HCT116 (cell line): ENCODE results near the gene FAM180A. TPM values are rescaled to one million over a fixed set of nuclear protein-coding genes. Genes with fewer than 3 reads are reported as not detected.

ENCODE experiments used
- ATAC-seq: fragments of 200-7000 bp; cut with Tn5 transposase; 2 replicates; pipeline ENCODE4 v1.9.1; 2020; ENCODE audit warnings: mild to moderate bottlenecking, moderate library complexity
- BruUV-seq: library from RNA; stranded (reverse); fragments of 400-500 nt; replicated peaks from 2 replicates; lab custom pipeline; 2021; lab: Mats Ljungman, UMichigan
- CTCF ChIA-PET: fragments of 300-600 bp; sonication (Branson Sonifier 250); formaldehyde crosslinking; loops from one replicate; lab custom pipeline; 2021; ENCODE audit warnings: antibody characterized with exemption; lab: Charles Lee
- POLR2A ChIA-PET: fragments of 300-600, 350-600 bp; sonication (Branson Sonifier 250); formaldehyde crosslinking; loops from one replicate; lab custom pipeline; 2021; ENCODE audit warnings: antibody characterized with exemption; lab: Charles Lee
- RAD21 ChIA-PET, 2 experiments: fragments of 300-600 bp; sonication (Branson Sonifier 250); formaldehyde crosslinking; loops; one replicate each; lab custom pipeline; 2023; ENCODE audit warnings: low total read pairs in 2 of 2; ENCODE audit not compliant: uncharacterized antibody in 2 of 2, unreplicated experiment in 2 of 2, low non-redundant PET in 1 of 2; lab: Charles Lee
- DNase-seq: peaks from one replicate; pipeline ENCODE4 v3.0.0-alpha.2; 2010; ENCODE audit warnings: low read depth, low spot score
- H2AFZ ChIP-seq: fragments of 200-600 bp; shearing (Covaris generic), sonication (generic); 2 replicates; pipeline ENCODE4 v1.6.1; 2017; ENCODE audit warnings: low read depth, mixed run types, mixed read lengths, antibody characterized with exemption, low read length; ENCODE audit not compliant: poor library complexity, severe bottlenecking
- H3K27ac ChIP-seq: 2 replicates; pipeline ENCODE4 v1.5.1; 2012; ENCODE audit warnings: low read depth, low read length
- H3K27me3 ChIP-seq: fragments of 200-600 bp; sonication (generic); 2 replicates; pipeline ENCODE4 v1.6.1; 2016; ENCODE audit warnings: mixed run types, low read length, mixed read lengths; ENCODE audit not compliant: insufficient read depth
- H3K36me3 ChIP-seq, 2 experiments: fragments of 200-500 bp in 1 of 2; fragments of 200-600 bp in 1 of 2; sonication (Bioruptor generic) in 1 of 2; sonication (generic) in 1 of 2; 2 replicates each; pipeline versions ENCODE4 v1.5.1 to v1.6.1; 2014 to 2016; ENCODE audit warnings: low read length in 2 of 2, inconsistent platforms in 1 of 2, mixed read lengths in 1 of 2, mixed run types in 1 of 2; ENCODE audit not compliant: insufficient read depth in 2 of 2, control insufficient read depth in 1 of 2
- H3K4me1 ChIP-seq, 2 experiments: fragments of 200-600 bp in 1 of 2; sonication (generic) in 1 of 2; 2 replicates each; pipeline versions ENCODE4 v1.5.1 to v1.6.1; 2012 to 2017; ENCODE audit warnings: low read length in 2 of 2, inconsistent platforms in 1 of 2, mild to moderate bottlenecking in 1 of 2, mixed read lengths in 1 of 2, mixed run types in 1 of 2, moderate library complexity in 1 of 2; ENCODE audit not compliant: insufficient read depth in 2 of 2, control insufficient read depth in 1 of 2
- H3K4me2 ChIP-seq: fragments of 200-600 bp; sonication (generic); 2 replicates; pipeline ENCODE4 v1.6.1; 2017; ENCODE audit warnings: mixed run types, low read length, mixed read lengths
- H3K4me3 ChIP-seq, 2 experiments: fragments of 200-600 bp in 1 of 2; sonication (generic) in 1 of 2; replicated peaks in 1 of 2; 2 replicates each; pipeline ENCODE4 v1.5.1; 2011 to 2016; ENCODE audit warnings: low read length in 2 of 2, control low read depth in 1 of 2, low read depth in 1 of 2, mild to moderate bottlenecking in 1 of 2, mixed read lengths in 1 of 2, mixed run types in 1 of 2
- H3K79me2 ChIP-seq: fragments of 200-600 bp; sonication (generic); 2 replicates; pipeline ENCODE4 v1.6.1; 2017; ENCODE audit warnings: mild to moderate bottlenecking, mixed run types, low read length, moderate library complexity, mixed read lengths; ENCODE audit not compliant: insufficient read depth
- H3K9ac ChIP-seq: fragments of 200-600 bp; sonication (generic); 2 replicates; pipeline ENCODE4 v1.6.1; 2016; ENCODE audit warnings: low read length, mixed read lengths
- H3K9me2 ChIP-seq: fragments of 200-600 bp; sonication (generic), shearing (Covaris generic); 2 replicates; pipeline ENCODE4 v1.6.1; 2017; ENCODE audit warnings: mixed run types, mild to moderate bottlenecking, moderate library complexity; ENCODE audit not compliant: insufficient read depth
- H3K9me3 ChIP-seq, 2 experiments: fragments of 200-500 bp in 1 of 2; fragments of 200-600 bp in 1 of 2; sonication (Bioruptor generic) in 1 of 2; sonication (generic) in 1 of 2; 2 replicates each; pipeline ENCODE4 v1.6.1; 2014 to 2017; ENCODE audit warnings: low read length in 2 of 2, mixed read lengths in 2 of 2, inconsistent platforms in 1 of 2, low read depth in 1 of 2, mild to moderate bottlenecking in 1 of 2, mixed run types in 1 of 2, moderate library complexity in 1 of 2; ENCODE audit not compliant: control insufficient read depth in 1 of 2, insufficient read depth in 1 of 2
- H4K20me1 ChIP-seq: fragments of 200-600 bp; sonication (generic), shearing (Covaris generic); 2 replicates; pipeline ENCODE4 v1.6.1; 2017; ENCODE audit warnings: mixed run types, mild to moderate bottlenecking, moderate library complexity; ENCODE audit not compliant: insufficient read depth
- CBX3 ChIP-seq: IDR thresholded peaks from 2 replicates; pipeline ENCODE4 v1.6.1; 2012; ENCODE audit warnings: low read depth
- EZH2phosphoT487 ChIP-seq: fragments of 200-600 bp; IDR thresholded peaks from 2 replicates; pipeline ENCODE4 v1.6.1; 2018; ENCODE audit warnings: antibody characterized with exemption, borderline replicate concordance
- JUND ChIP-seq: IDR thresholded peaks from 2 replicates; pipeline ENCODE4 v1.6.1; 2012
- POLR2A ChIP-seq: IDR thresholded peaks from 2 replicates; pipeline ENCODE4 v1.7.0; 2011; ENCODE audit warnings: borderline replicate concordance; ENCODE audit not compliant: insufficient read depth, insufficient read length; ENCODE audit errors: extremely low read depth
- RAD21 ChIP-seq: IDR thresholded peaks from 2 replicates; pipeline ENCODE4 v1.6.1; 2012; ENCODE audit warnings: low read depth, mild to moderate bottlenecking
- SIN3A ChIP-seq: IDR thresholded peaks from 2 replicates; pipeline ENCODE4 v1.6.1; 2012; ENCODE audit warnings: low read depth
- SP1 ChIP-seq: IDR thresholded peaks from 2 replicates; pipeline ENCODE4 v1.6.1; 2012; ENCODE audit warnings: low read depth
- TCF7L2 ChIP-seq: IDR thresholded peaks from 2 replicates; pipeline ENCODE4 v1.7.0; 2011; ENCODE audit warnings: borderline replicate concordance, inconsistent platforms; ENCODE audit not compliant: insufficient read depth, insufficient read length; ENCODE audit errors: extremely low read depth
- intact Hi-C: fragments of 100-400 bp; cut with micrococcal nuclease; formaldehyde crosslinking; loops from 2 replicates; pipeline ENCODE4 v1.10.0; 2022
- total RNA-seq: library from RNA; stranded (reverse); gene quantifications from one replicate; pipeline ENCODE4 v1.2.1, GENCODE V29; 2021; ENCODE audit not compliant: unreplicated experiment
- TF ChIP-seq, protein P1 (sequence below): IDR thresholded peaks from 2 replicates; pipeline ENCODE4 v1.6.1; 2011; ENCODE audit warnings: mild to moderate bottlenecking, low read length, moderate library complexity; ENCODE audit not compliant: insufficient replicate concordance; ENCODE audit errors: extremely low read depth
- TF ChIP-seq, protein P2 (sequence below): IDR thresholded peaks from 2 replicates; pipeline ENCODE4 v1.6.1; 2012; ENCODE audit warnings: low read depth
- TF ChIP-seq, protein P3 (sequence below): IDR thresholded peaks from 2 replicates; pipeline ENCODE4 v1.6.1; 2012

Gene FAM180A
- total RNA-seq, 1 experiment from 2014 or later: 0.59 TPM

DNA sequence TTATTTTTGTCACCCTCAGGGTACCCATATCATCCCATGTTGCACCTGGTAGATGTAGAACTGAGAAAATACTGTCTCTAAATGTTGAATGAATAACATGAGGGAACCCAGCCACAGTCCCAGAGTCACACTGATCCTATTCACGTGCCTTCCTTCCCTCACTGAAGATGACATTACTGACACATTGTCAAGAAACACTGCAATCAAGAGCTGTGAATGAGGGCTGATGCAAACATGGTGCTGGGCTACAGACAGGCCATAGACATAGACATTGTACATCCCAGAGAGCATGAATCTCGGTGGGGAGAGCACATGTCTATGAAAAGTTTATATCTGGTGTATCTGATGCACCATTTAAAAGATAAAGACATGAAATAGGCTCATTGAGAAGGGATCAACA is 30.4 kb downstream of the FAM180A start:
- RAD21 ChIA-PET: no interaction called here
- ATAC-seq: no peak

More for the DNA sequence above, 30.4 kb downstream of the FAM180A start:
- intact Hi-C loops: no loop called here
- ChIA-PET CTCF (no interaction called here), POLR2A (no interaction called here)
- Histone ChIP-seq H3K36me3 (no peaks in the 10 kb centered on the region), H3K9me2 (no peaks in the 10 kb centered on the region), H3K4me1 (peaks cover 29 to 36% of the 10 kb centered on the region in 2 experiments), H3K9ac (no peak overlapping the region), H3K9me3 (no peaks in the 10 kb centered on the region), H3K27me3 (no peaks in the 10 kb centered on the region), H3K79me2 (no peaks in the 10 kb centered on the region), H4K20me1 (no peaks in the 10 kb centered on the region), H2AFZ (no peak overlapping the region), H3K4me3 (no peak overlapping the region), H3K4me2 (no peak overlapping the region), H3K27ac (no peak overlapping the region)
- no TSS peak for BruUV-seq
- TF ChIP-seq, protein P1, sequence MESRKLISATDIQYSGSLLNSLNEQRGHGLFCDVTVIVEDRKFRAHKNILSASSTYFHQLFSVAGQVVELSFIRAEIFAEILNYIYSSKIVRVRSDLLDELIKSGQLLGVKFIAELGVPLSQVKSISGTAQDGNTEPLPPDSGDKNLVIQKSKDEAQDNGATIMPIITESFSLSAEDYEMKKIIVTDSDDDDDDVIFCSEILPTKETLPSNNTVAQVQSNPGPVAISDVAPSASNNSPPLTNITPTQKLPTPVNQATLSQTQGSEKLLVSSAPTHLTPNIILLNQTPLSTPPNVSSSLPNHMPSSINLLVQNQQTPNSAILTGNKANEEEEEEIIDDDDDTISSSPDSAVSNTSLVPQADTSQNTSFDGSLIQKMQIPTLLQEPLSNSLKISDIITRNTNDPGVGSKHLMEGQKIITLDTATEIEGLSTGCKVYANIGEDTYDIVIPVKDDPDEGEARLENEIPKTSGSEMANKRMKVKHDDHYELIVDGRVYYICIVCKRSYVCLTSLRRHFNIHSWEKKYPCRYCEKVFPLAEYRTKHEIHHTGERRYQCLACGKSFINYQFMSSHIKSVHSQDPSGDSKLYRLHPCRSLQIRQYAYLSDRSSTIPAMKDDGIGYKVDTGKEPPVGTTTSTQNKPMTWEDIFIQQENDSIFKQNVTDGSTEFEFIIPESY: no peak
- no peak for TF ChIP-seq POLR2A
- TF ChIP-seq, protein P2, sequence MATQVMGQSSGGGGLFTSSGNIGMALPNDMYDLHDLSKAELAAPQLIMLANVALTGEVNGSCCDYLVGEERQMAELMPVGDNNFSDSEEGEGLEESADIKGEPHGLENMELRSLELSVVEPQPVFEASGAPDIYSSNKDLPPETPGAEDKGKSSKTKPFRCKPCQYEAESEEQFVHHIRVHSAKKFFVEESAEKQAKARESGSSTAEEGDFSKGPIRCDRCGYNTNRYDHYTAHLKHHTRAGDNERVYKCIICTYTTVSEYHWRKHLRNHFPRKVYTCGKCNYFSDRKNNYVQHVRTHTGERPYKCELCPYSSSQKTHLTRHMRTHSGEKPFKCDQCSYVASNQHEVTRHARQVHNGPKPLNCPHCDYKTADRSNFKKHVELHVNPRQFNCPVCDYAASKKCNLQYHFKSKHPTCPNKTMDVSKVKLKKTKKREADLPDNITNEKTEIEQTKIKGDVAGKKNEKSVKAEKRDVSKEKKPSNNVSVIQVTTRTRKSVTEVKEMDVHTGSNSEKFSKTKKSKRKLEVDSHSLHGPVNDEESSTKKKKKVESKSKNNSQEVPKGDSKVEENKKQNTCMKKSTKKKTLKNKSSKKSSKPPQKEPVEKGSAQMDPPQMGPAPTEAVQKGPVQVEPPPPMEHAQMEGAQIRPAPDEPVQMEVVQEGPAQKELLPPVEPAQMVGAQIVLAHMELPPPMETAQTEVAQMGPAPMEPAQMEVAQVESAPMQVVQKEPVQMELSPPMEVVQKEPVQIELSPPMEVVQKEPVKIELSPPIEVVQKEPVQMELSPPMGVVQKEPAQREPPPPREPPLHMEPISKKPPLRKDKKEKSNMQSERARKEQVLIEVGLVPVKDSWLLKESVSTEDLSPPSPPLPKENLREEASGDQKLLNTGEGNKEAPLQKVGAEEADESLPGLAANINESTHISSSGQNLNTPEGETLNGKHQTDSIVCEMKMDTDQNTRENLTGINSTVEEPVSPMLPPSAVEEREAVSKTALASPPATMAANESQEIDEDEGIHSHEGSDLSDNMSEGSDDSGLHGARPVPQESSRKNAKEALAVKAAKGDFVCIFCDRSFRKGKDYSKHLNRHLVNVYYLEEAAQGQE: no peak
- TF ChIP-seq, protein P3, sequence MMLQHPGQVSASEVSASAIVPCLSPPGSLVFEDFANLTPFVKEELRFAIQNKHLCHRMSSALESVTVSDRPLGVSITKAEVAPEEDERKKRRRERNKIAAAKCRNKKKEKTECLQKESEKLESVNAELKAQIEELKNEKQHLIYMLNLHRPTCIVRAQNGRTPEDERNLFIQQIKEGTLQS: no peak
- no peak for TF ChIP-seq EZH2phosphoT487
- TF ChIP-seq TCF7L2: no peak
- no peak for TF ChIP-seq SP1
- no peak for TF ChIP-seq SIN3A
- no peak for TF ChIP-seq RAD21
- TF ChIP-seq JUND: no peak
- TF ChIP-seq CBX3: no peak
- DNase-seq: no peak
